SK-N-SH (cell line): ENCODE results near the gene C2CD3. TPM values are rescaled to one million over a fixed set of nuclear protein-coding genes. Genes with fewer than 3 reads are reported as not detected.

Source experiments
- CTCF ChIA-PET: fragments of 300-600, 350-600 bp; formaldehyde crosslinking; extraction: SDS; loops from one replicate; lab custom pipeline; 2021; lab: Yijun Ruan, JAX
- POLR2A ChIA-PET: fragments of 350-600 bp; sonication (Branson Sonifier 250); formaldehyde crosslinking; extraction: SDS; loops from one replicate; lab custom pipeline; 2020; ENCODE audit warnings: antibody characterized with exemption, inconsistent platforms; lab: Yijun Ruan, JAX
- DNase-seq: peaks from one replicate; pipeline ENCODE4 v3.0.0; 2012
- H2AFZ ChIP-seq: fragments of 200-600 bp; sonication (generic); 2 replicates; pipeline ENCODE4 v1.8.1; 2016; ENCODE audit warnings: antibody characterized with exemption, mild to moderate bottlenecking, low read depth
- H3F3A ChIP-seq: fragments of 200-600 bp; sonication (generic); replicated peaks from 2 replicates; pipeline ENCODE3; 2016; ENCODE audit warnings: antibody characterized with exemption, mild to moderate bottlenecking; ENCODE audit not compliant: insufficient read depth
- H3K27ac ChIP-seq, 2 experiments: fragments of 200-500 bp in 1 of 2; fragments of 200-600 bp in 1 of 2; sonication (Bioruptor generic) in 1 of 2; sonication (generic), shearing (Covaris generic) in 1 of 2; 2 replicates each; pipeline versions ENCODE4 v1.5.1 to v1.6.1; 2014 to 2016; ENCODE audit warnings: low read depth in 2 of 2, inconsistent platforms in 1 of 2, low read length in 1 of 2, mild to moderate bottlenecking in 1 of 2, mixed read lengths in 1 of 2
- H3K27me3 ChIP-seq: fragments of 200-600 bp; sonication (generic), shearing (Covaris generic); 2 replicates; pipeline ENCODE4 v1.6.1; 2016; ENCODE audit warnings: mixed run types; ENCODE audit not compliant: insufficient read depth
- H3K36me3 ChIP-seq, 2 experiments: fragments of 200-500 bp in 1 of 2; fragments of 200-600 bp in 1 of 2; sonication (Bioruptor generic) in 1 of 2; sonication (generic) in 1 of 2; replicated peaks in 1 of 2; 2 replicates each; pipeline versions ENCODE3 to v1.5.1; 2014 to 2016; ENCODE audit warnings: low read length in 1 of 2, mild to moderate bottlenecking in 1 of 2; ENCODE audit not compliant: insufficient read depth in 2 of 2, control insufficient read depth in 1 of 2
- H3K4me1 ChIP-seq, 2 experiments: fragments of 200-500 bp in 1 of 2; fragments of 200-600 bp in 1 of 2; sonication (Bioruptor generic) in 1 of 2; sonication (generic), shearing (Covaris generic) in 1 of 2; 2 replicates each; pipeline versions ENCODE4 v1.5.1 to v1.6.1; 2014 to 2016; ENCODE audit warnings: low read depth in 1 of 2, low read length in 1 of 2, mixed run types in 1 of 2; ENCODE audit not compliant: insufficient read depth in 2 of 2, control insufficient read depth in 1 of 2
- H3K4me2 ChIP-seq: fragments of 200-600 bp; sonication (generic), shearing (Covaris generic); 2 replicates; pipeline ENCODE4 v1.6.1; 2017; ENCODE audit warnings: mixed run types
- H3K4me3 ChIP-seq, 2 experiments: fragments of 200-500 bp in 1 of 2; fragments of 200-600 bp in 1 of 2; sonication (Bioruptor generic) in 1 of 2; sonication (generic), shearing (Covaris generic) in 1 of 2; 2 replicates each; pipeline versions ENCODE4 v1.5.1 to v1.8.1; 2014 to 2016; ENCODE audit warnings: low read depth in 2 of 2, inconsistent platforms in 1 of 2, low read length in 1 of 2, mild to moderate bottlenecking in 1 of 2, mixed read lengths in 1 of 2, moderate library complexity in 1 of 2
- H3K79me2 ChIP-seq: fragments of 200-600 bp; sonication (generic); 2 replicates; pipeline ENCODE4 v1.8.1; 2017; ENCODE audit warnings: mild to moderate bottlenecking; ENCODE audit not compliant: insufficient read depth
- H3K9ac ChIP-seq: fragments of 200-600 bp; sonication (generic); 2 replicates; pipeline ENCODE4 v1.6.1; 2017; ENCODE audit warnings: mixed run types
- H3K9me2 ChIP-seq: fragments of 200-600 bp; sonication (generic); 2 replicates; pipeline ENCODE4 v1.6.1; 2017; ENCODE audit warnings: mixed run types
- H3K9me3 ChIP-seq: fragments of 200-600 bp; sonication (generic); 2 replicates; pipeline ENCODE4 v1.6.1; 2017; ENCODE audit warnings: mixed run types, mild to moderate bottlenecking, moderate library complexity
- H4K20me1 ChIP-seq: fragments of 200-600 bp; sonication (generic); 2 replicates; pipeline ENCODE4 v1.6.1; 2017; ENCODE audit warnings: mild to moderate bottlenecking, mixed run types; ENCODE audit not compliant: insufficient read depth
- CHD2 ChIP-seq: fragments of 150-350 bp; IDR thresholded peaks from 2 replicates; pipeline ENCODE4 v1.6.1; 2018; ENCODE audit warnings: low read length; ENCODE audit not compliant: partially characterized antibody
- CTCF ChIP-seq: fragments of 200-600 bp; sonication (generic); IDR thresholded peaks from 2 replicates; pipeline ENCODE4 v1.6.1; 2017; ENCODE audit warnings: antibody characterized with exemption, mild to moderate bottlenecking, moderate library complexity
- ELF1 ChIP-seq: IDR thresholded peaks from 2 replicates; pipeline ENCODE4 v1.4.0; 2012
- EP300 ChIP-seq, 2 experiments: IDR thresholded peaks; 2 replicates each; pipeline versions ENCODE4 v1.4.0 to v1.6.1; 2012; ENCODE audit warnings: borderline replicate concordance in 1 of 2, low read depth in 1 of 2, low read length in 1 of 2
- EZH2phosphoT487 ChIP-seq: fragments of 200-600 bp; sonication (generic); IDR thresholded peaks from 2 replicates; pipeline ENCODE4 v1.6.1; 2017; ENCODE audit warnings: low read depth, mixed run types, mild to moderate bottlenecking, antibody characterized with exemption, moderate library complexity, borderline replicate concordance
- FOSL2 ChIP-seq: IDR thresholded peaks from 2 replicates; pipeline ENCODE4 v1.4.0; 2012; ENCODE audit warnings: low read depth, mild to moderate bottlenecking, moderate library complexity, borderline replicate concordance
- FOXM1 ChIP-seq: IDR thresholded peaks from 2 replicates; pipeline ENCODE4 v1.4.0; 2012; ENCODE audit warnings: low read depth, mild to moderate bottlenecking
- GABPA ChIP-seq: IDR thresholded peaks from 2 replicates; pipeline ENCODE4 v1.4.0; 2012; ENCODE audit warnings: low read depth, mild to moderate bottlenecking
- GATA2 ChIP-seq: sonication (generic); formaldehyde crosslinking; IDR thresholded peaks from 2 replicates; pipeline ENCODE4 v1.5.0; 2020; ENCODE audit warnings: mild to moderate bottlenecking, missing genetic modification reagents
- JUND ChIP-seq: IDR thresholded peaks from 2 replicates; pipeline ENCODE4 v1.4.0; 2012
- MAX ChIP-seq: IDR thresholded peaks from 2 replicates; pipeline ENCODE4 v1.4.0; 2012; ENCODE audit warnings: low read depth
- MEF2A ChIP-seq: IDR thresholded peaks from 2 replicates; pipeline ENCODE4 v1.4.0; 2012; ENCODE audit warnings: low read depth, borderline replicate concordance
- MXI1 ChIP-seq: IDR thresholded peaks from 2 replicates; pipeline ENCODE4 v1.6.1; 2012; ENCODE audit warnings: mild to moderate bottlenecking, low read depth, low read length, improper control_type of control experiment
- PBX3 ChIP-seq: IDR thresholded peaks from 2 replicates; pipeline ENCODE4; 2012
- POLR2AphosphoS5 ChIP-seq: IDR thresholded peaks from 2 replicates; pipeline ENCODE4 v1.6.1; 2012; ENCODE audit warnings: low read depth, low read length
- RAD21 ChIP-seq: IDR thresholded peaks from 2 replicates; pipeline ENCODE4 v1.6.1; 2012; ENCODE audit warnings: mild to moderate bottlenecking, low read length
- RCOR1 ChIP-seq: fragments of 150-350 bp; IDR thresholded peaks from 2 replicates; pipeline ENCODE4 v1.6.1; 2017; ENCODE audit warnings: antibody characterized with exemption, low read length
- REST ChIP-seq: IDR thresholded peaks from 2 replicates; pipeline ENCODE4 v1.6.1; 2012; ENCODE audit warnings: mild to moderate bottlenecking, low read depth, low read length, moderate library complexity
- RFX5 ChIP-seq: IDR thresholded peaks from 2 replicates; pipeline ENCODE4 v1.6.1; 2012; ENCODE audit warnings: mild to moderate bottlenecking, improper control_type of control experiment, low read length
- RXRA ChIP-seq: IDR thresholded peaks from 2 replicates; pipeline ENCODE4 v1.4.0; 2012; ENCODE audit warnings: low read depth, mild to moderate bottlenecking, borderline replicate concordance
- SIN3A ChIP-seq: IDR thresholded peaks from 2 replicates; pipeline ENCODE4 v1.6.1; 2012; ENCODE audit warnings: low read depth, mild to moderate bottlenecking, low read length, moderate library complexity, borderline replicate concordance
- SMC3 ChIP-seq: IDR thresholded peaks from 2 replicates; pipeline ENCODE4 v1.6.1; 2012; ENCODE audit warnings: low read depth, low read length, improper control_type of control experiment
- TAF1 ChIP-seq: IDR thresholded peaks from 2 replicates; pipeline ENCODE4 v1.6.1; 2012; ENCODE audit warnings: low read depth, mild to moderate bottlenecking, low read length, moderate library complexity, borderline replicate concordance
- TCF12 ChIP-seq: IDR thresholded peaks from 2 replicates; pipeline ENCODE4 v1.4.0; 2012
- USF1 ChIP-seq: IDR thresholded peaks from 2 replicates; pipeline ENCODE4 v1.4.0; 2012; ENCODE audit warnings: low read depth, borderline replicate concordance
- YY1 ChIP-seq: IDR thresholded peaks from 2 replicates; pipeline ENCODE4 v1.4.0; 2012; ENCODE audit warnings: low read depth, mild to moderate bottlenecking
- WGBS: methylation state at CpG from one replicate; pipeline ENCODE4 v1.1.6; 2017; ENCODE audit warnings: low lambda C conversion rate; 5-methylcytosine and 5-hydroxymethylcytosine counted together
- polyA plus RNA-seq, 3 experiments: library from polyadenylated mRNA; depleted of rRNA; stranded (reverse); fragments of >200 nt; gene quantifications; 2 replicates each; pipeline ENCODE4 v1.2.3, GENCODE V29; 2012

The C2CD3 gene
- polyA plus RNA-seq, 1 of the 3 experiments (the other 2 are of a cell fraction), result 7.0 TPM

- Histone ChIP-seq H2AFZ (peak overlapping the region; percentile 98), H3K36me3 (peaks cover 0 to 16% of the 10 kb centered on the region in 2 experiments), H3K9ac (peak overlapping the region; percentile 83), H3K9me2 (no peaks in the 10 kb centered on the region), H3K79me2 (peaks cover 8% of the 10 kb centered on the region; the same call in 1 of the 2 replicates), H3K4me3 (peak overlapping the region; percentile 70 to 93), H3K9me3 (no peaks in the 10 kb centered on the region), H3K4me2 (peak overlapping the region; percentile 98), H3K4me1 (peaks cover 7 to 22% of the 10 kb centered on the region in 2 experiments; a peak in 2 of 4 replicates), H3F3A (peaks cover 2% of the 10 kb centered on the region), H4K20me1 (no peaks in the 10 kb centered on the region), H3K27me3 (no peaks in the 10 kb centered on the region), H3K27ac (peak overlapping the region; percentile 87 to 98)
- DNase-seq, result peak; percentile 97
- ChIA-PET POLR2A (interaction anchor here (0.6 to 3.1 kb wide), 4 partner anchors 12 to 188 kb away, joined by 3 to 15 read pairs (median 4); partner anchors contain the start of genes C2CD3 and PPME1), CTCF (interaction anchor here (4.6 kb wide), 1 partner anchor 20 kb away, joined by 21 read pairs; no protein-coding TSS in a partner anchor)
- 4% methylated on average over 24 of the region's 56 CpGs for WGBS
- peak; percentile 53; the same call in 1 of the 2 replicates for TF ChIP-seq ELF1
- no peak; the same call in 1 of the 2 replicates for TF ChIP-seq GABPA
- TF ChIP-seq MXI1, result peak; percentile 74
- peak; percentile 14 for TF ChIP-seq CHD2
- peak; percentile 42; the same call in 1 of the 2 replicates for TF ChIP-seq POLR2AphosphoS5
- TF ChIP-seq TCF12, result peak; percentile 29; the same call in 1 of the 2 replicates
- no peak for TF ChIP-seq RAD21
- peak; percentile 76 for TF ChIP-seq USF1
- no peak for TF ChIP-seq FOSL2
- TF ChIP-seq RCOR1, result no peak; the same call in 1 of the 2 replicates
- peak; percentile 87 for TF ChIP-seq MAX
- no peak for TF ChIP-seq GATA2
- peak; percentile 93 for TF ChIP-seq RFX5
- no peak; a peak in 1 of 4 replicates for TF ChIP-seq EP300 (IDR thresholded peaks at IDR 0.05; ENCODE audit: borderline replicate concordance in 1 of 2, low read depth in 1 of 2, low read length in 1 of 2)
- TF ChIP-seq YY1, result no peak
- no peak for TF ChIP-seq MEF2A
- no peak for TF ChIP-seq SMC3
- peak; percentile 82 for TF ChIP-seq FOXM1
- TF ChIP-seq RXRA, result no peak
- TF ChIP-seq CTCF, result no peak
- TF ChIP-seq SIN3A, result no peak
- TF ChIP-seq EZH2phosphoT487, result no peak
- no peak for TF ChIP-seq JUND
- no peak for TF ChIP-seq REST
- 0 out of 2 replicates have a peak, but pooled peaks have one; percentile 14 for TF ChIP-seq PBX3
- peak; percentile 35; the same call in 1 of the 2 replicates for TF ChIP-seq TAF1
Observed at GRCh38 chr11:73982990-73983740, 187.6 kb downstream of the C2CD3 start.
